ENCODE measurements around the gene KRTAP24-1. TPM values are rescaled to one million over a fixed set of nuclear protein-coding genes. Genes with fewer than 3 reads are reported as not detected.

Gene KRTAP24-1
- total RNA-seq, 2 donors from 2014 or later, result not detected

- intact Hi-C loops (cut with DNase I), result no loop called here
- H3K27ac ChIP-seq, result no peak overlapping the region
- H3K27me3 ChIP-seq (replicated peaks; ENCODE audit: insufficient read depth), result no peaks in the 10 kb centered on the region
- no peaks in the 10 kb centered on the region for H3K4me1 ChIP-seq (replicated peaks)
- DNase-seq (ENCODE audit: low spot score), result no peak
- no peaks in the 10 kb centered on the region for H3K36me3 ChIP-seq
- H3K4me3 ChIP-seq, result no peak overlapping the region
- no peaks in the 10 kb centered on the region for H3K9me3 ChIP-seq
- TF ChIP-seq POLR2A (IDR thresholded peaks at IDR 0.05) (no peak), CTCF (IDR thresholded peaks at IDR 0.05) (no peak), POLR2AphosphoS5 (IDR thresholded peaks at IDR 0.05) (no peak)
- 11% methylated on average over 3 of the region's 3 CpGs for WGBS
Measured at GRCh38 chr21:30269803-30270530, 12.8 kb downstream of the KRTAP24-1 start.

- Histone ChIP-seq H3K36me3 (no peaks in the 10 kb centered on the region), H3K4me3 (no peak overlapping the region), H3K27me3 (replicated peaks; ENCODE audit: insufficient read depth) (no peaks in the 10 kb centered on the region), H3K9me3 (no peaks in the 10 kb centered on the region), H3K27ac (no peak overlapping the region), H3K4me1 (replicated peaks) (no peaks in the 10 kb centered on the region)
- WGBS, result 81% methylated on average over 5 of the region's 5 CpGs
- intact Hi-C loops (cut with DNase I), result no loop called here
- peak in 1 of 4 experiments; percentile 9 for TF ChIP-seq CTCF (IDR thresholded peaks at IDR 0.05)
- no peak for TF ChIP-seq POLR2A (IDR thresholded peaks at IDR 0.05)
- no peak for DNase-seq (ENCODE audit: low spot score)
Measured at GRCh38 chr21:30268608-30269197, 14.0 kb downstream of the KRTAP24-1 start.

- Histone ChIP-seq H3K27me3 (replicated peaks; ENCODE audit: insufficient read depth) (no peaks in the 10 kb centered on the region), H3K4me1 (replicated peaks) (no peaks in the 10 kb centered on the region), H3K36me3 (no peaks in the 10 kb centered on the region), H3K27ac (no peak overlapping the region), H3K4me3 (no peak overlapping the region), H3K9me3 (no peaks in the 10 kb centered on the region)
- TF ChIP-seq CTCF (IDR thresholded peaks at IDR 0.05) (peak in 3 of 4 experiments; percentile 33 to 39 (median 39)), POLR2AphosphoS5 (IDR thresholded peaks at IDR 0.05) (no peak), POLR2A (IDR thresholded peaks at IDR 0.05) (no peak)
- intact Hi-C loops (cut with DNase I), result no loop called here
- DNase-seq (ENCODE audit: low spot score), result no peak
- WGBS, result 80% methylated on average over 4 of the region's 4 CpGs
Measured at GRCh38 chr21:30257773-30258172, 25.0 kb downstream of the KRTAP24-1 start.

- Histone ChIP-seq H3K36me3 (no peaks in the 10 kb centered on the region), H3K27me3 (replicated peaks; ENCODE audit: insufficient read depth) (no peaks in the 10 kb centered on the region), H3K4me3 (no peak overlapping the region), H3K9me3 (no peaks in the 10 kb centered on the region), H3K27ac (no peak overlapping the region), H3K4me1 (replicated peaks) (no peaks in the 10 kb centered on the region)
- peak; percentile 25 for DNase-seq (ENCODE audit: low spot score)
- no peak for TF ChIP-seq POLR2AphosphoS5 (IDR thresholded peaks at IDR 0.05)
- TF ChIP-seq POLR2A (IDR thresholded peaks at IDR 0.05), result no peak
- TF ChIP-seq CTCF (IDR thresholded peaks at IDR 0.05), result no peak
- intact Hi-C loops (cut with DNase I), result no loop called here
- 37% methylated on average over 4 of the region's 4 CpGs for WGBS
Measured at GRCh38 chr21:30256100-30256499, 26.6 kb downstream of the KRTAP24-1 start.

GRCh38 chr21:30255679-30256078 is 27.1 kb downstream of the KRTAP24-1 start:
- H3K4me1 ChIP-seq (replicated peaks), result no peaks in the 10 kb centered on the region
- H3K27ac ChIP-seq, result no peak overlapping the region
- no peak overlapping the region for H3K4me3 ChIP-seq
- TF ChIP-seq POLR2AphosphoS5 (IDR thresholded peaks at IDR 0.05), result no peak
- no peak for TF ChIP-seq POLR2A (IDR thresholded peaks at IDR 0.05)
- TF ChIP-seq CTCF (IDR thresholded peaks at IDR 0.05), result no peak
- no peaks in the 10 kb centered on the region for H3K27me3 ChIP-seq (replicated peaks; ENCODE audit: insufficient read depth)
- no peak for DNase-seq (ENCODE audit: low spot score)
- no peaks in the 10 kb centered on the region for H3K36me3 ChIP-seq
- no peaks in the 10 kb centered on the region for H3K9me3 ChIP-seq
- intact Hi-C loops (cut with DNase I), result no loop called here
- 40% methylated on average over 1 of the region's 1 CpG for WGBS
